ENCODE data around the gene KANSL1. TPM values are rescaled to one million over a fixed set of nuclear protein-coding genes. Genes with fewer than 3 reads are reported as not detected.

Gene KANSL1
- total and polyA plus RNA-seq, 4 donors = 16.2 to 189 (median 47.4) TPM

DNA sequence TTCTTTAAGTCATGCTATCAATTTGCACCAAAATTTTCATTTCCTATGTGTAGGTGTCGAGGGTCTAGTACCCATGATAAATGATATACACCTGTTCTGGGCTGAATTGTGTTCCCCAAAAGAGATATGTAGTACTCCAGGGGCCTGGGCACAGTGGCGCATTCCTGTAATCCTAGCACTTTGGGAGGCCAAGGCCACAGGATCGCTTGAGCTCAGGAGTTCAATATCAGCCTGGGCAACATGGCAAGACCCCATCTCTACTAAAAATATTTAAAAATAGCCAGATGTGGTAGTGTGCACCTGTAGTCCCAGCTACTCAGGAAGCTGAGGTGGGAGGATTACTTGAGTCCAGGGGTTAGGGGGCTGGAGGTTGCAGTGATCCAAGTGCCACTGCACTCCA is 23.5 kb upstream of the KANSL1 start:
- ATAC-seq (ENCODE audit: insufficient read depth, low FRiP score) = no peak
- 97 to 98% methylated on average over 3 of the region's 3 CpGs for WGBS, 2 donors
- H3K9ac ChIP-seq (ENCODE audit: insufficient read depth in 1 of 2, low read length in 2 of 2) = no peak overlapping the region

DNA sequence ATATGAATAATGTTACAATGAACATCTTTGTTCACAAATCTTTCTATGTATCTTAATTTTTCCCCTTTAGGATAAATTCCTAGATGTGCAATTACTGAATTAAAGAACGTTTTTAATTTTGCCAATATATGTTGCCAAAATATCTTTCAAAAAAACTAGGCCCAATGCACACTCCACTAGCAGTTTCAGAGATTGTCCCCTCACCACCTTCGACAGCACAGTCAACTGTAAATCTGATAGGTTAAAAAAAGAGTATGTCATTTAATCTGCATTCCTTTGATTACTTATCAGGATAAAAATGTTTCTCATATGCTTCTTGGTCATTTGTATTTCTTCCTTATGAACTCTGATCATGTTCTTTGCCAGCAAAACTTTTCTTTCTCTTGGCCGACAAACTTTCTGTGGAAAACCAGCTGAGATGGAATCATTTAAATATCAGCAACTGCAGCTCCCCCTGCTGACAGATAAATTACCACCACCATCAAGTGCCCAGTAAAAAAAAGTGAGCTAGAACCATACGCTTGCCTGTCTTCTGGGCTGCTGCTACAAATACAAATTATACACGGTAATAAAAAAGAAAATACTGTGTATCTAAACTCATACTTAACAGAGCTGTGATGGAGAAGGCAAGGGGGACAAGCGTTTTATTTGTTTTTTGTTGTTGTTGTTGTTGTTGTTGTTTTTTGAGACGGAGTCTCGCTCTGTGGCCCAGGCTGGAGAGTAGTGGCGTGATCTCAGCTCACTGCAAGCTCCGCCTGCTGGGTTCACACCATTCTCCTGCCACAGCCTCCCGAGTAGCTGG is 19.6 kb upstream of the KANSL1 start:
- Histone ChIP-seq H3K36me3 (ENCODE audit: control insufficient read depth in 4 of 4, insufficient read depth in 4 of 4, low read length in 4 of 4) (peaks cover 0 to 3% (median 1%) of the 10 kb centered on the region in 4 donors), H3K27me3 (ENCODE audit: control insufficient read depth in 3 of 3, insufficient read depth in 3 of 3, low read length in 2 of 3) (no peaks in the 10 kb centered on the region), H3K27ac (ENCODE audit: low read depth in 1 of 2, low read length in 1 of 2) (no peak overlapping the region), H3K9me3 (ENCODE audit: control insufficient read depth in 4 of 4, insufficient read depth in 3 of 4, low read length in 3 of 4) (no peaks in the 10 kb centered on the region), H3K4me3 (no peak overlapping the region), H3K4me1 (ENCODE audit: control insufficient read depth in 5 of 5, insufficient read depth in 5 of 5, low read length in 5 of 5) (peaks cover 0 to 6% (median 0%) of the 10 kb centered on the region in 5 donors), H3K9ac (ENCODE audit: insufficient read depth in 1 of 2, low read length in 2 of 2) (no peak overlapping the region)
- ATAC-seq (ENCODE audit: insufficient read depth, low FRiP score) = peak; percentile 59
- WGBS, 2 donors = 55 to 60% methylated on average over 11 of the region's 11 CpGs
- TF ChIP-seq, protein P1, sequence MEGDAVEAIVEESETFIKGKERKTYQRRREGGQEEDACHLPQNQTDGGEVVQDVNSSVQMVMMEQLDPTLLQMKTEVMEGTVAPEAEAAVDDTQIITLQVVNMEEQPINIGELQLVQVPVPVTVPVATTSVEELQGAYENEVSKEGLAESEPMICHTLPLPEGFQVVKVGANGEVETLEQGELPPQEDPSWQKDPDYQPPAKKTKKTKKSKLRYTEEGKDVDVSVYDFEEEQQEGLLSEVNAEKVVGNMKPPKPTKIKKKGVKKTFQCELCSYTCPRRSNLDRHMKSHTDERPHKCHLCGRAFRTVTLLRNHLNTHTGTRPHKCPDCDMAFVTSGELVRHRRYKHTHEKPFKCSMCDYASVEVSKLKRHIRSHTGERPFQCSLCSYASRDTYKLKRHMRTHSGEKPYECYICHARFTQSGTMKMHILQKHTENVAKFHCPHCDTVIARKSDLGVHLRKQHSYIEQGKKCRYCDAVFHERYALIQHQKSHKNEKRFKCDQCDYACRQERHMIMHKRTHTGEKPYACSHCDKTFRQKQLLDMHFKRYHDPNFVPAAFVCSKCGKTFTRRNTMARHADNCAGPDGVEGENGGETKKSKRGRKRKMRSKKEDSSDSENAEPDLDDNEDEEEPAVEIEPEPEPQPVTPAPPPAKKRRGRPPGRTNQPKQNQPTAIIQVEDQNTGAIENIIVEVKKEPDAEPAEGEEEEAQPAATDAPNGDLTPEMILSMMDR (IDR thresholded peaks at IDR 0.05; ENCODE audit: control extremely low read depth, extremely low read depth) = peak; percentile 92
- DNase-seq = peak; percentile 66 to 93 (median 92)

More for the DNA sequence above, 23.5 kb upstream of the KANSL1 start:
- no peaks in the 10 kb centered on the region for H3K9me3 ChIP-seq (ENCODE audit: control insufficient read depth in 4 of 4, insufficient read depth in 3 of 4, low read length in 3 of 4)
- peaks cover 0 to 3% (median 0%) of the 10 kb centered on the region in 4 donors for H3K36me3 ChIP-seq (ENCODE audit: control insufficient read depth in 4 of 4, insufficient read depth in 4 of 4, low read length in 4 of 4)
- DNase-seq = no peak
- H3K27ac ChIP-seq (ENCODE audit: low read depth in 1 of 2, low read length in 1 of 2) = no peak overlapping the region
- no peak overlapping the region for H3K4me3 ChIP-seq
- peaks cover 0 to 2% (median 0%) of the 10 kb centered on the region in 5 donors for H3K4me1 ChIP-seq (ENCODE audit: control insufficient read depth in 5 of 5, insufficient read depth in 5 of 5, low read length in 5 of 5)
- no peaks in the 10 kb centered on the region for H3K27me3 ChIP-seq (ENCODE audit: control insufficient read depth in 3 of 3, insufficient read depth in 3 of 3, low read length in 2 of 3)
- TF ChIP-seq, protein P1 (IDR thresholded peaks at IDR 0.05; ENCODE audit: control extremely low read depth, extremely low read depth) = no peak

DNA sequence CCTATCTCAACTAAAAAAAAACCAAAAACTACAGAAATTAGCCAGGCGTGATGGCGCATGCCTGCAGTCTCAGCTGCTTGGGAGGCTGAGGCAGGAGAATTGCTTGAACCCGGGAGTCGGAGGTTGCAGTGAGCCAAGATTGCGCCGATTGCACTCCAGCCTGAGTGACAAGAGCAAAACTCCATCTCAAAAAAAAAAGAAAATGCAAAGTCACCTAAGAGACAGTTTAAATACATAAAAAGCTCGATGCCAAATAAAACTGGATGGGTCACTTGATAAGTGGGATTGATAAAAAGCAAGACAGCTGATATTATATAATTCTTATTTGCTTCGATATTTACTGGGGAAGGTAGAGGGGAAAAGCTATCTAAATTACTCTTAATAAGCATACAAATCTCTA is 15.8 kb upstream of the KANSL1 start:
- H3K4me1 ChIP-seq (ENCODE audit: control insufficient read depth in 5 of 5, insufficient read depth in 5 of 5, low read length in 5 of 5) = peaks cover 0 to 6% (median 0%) of the 10 kb centered on the region in 5 donors
- no peak overlapping the region for H3K9ac ChIP-seq (ENCODE audit: insufficient read depth in 1 of 2, low read length in 2 of 2)
- H3K36me3 ChIP-seq (ENCODE audit: control insufficient read depth in 4 of 4, insufficient read depth in 4 of 4, low read length in 4 of 4) = peaks cover 0 to 2% (median 0%) of the 10 kb centered on the region in 4 donors
- no peaks in the 10 kb centered on the region for H3K27me3 ChIP-seq (ENCODE audit: control insufficient read depth in 3 of 3, insufficient read depth in 3 of 3, low read length in 2 of 3)
- WGBS, 2 donors = 94 to 96% methylated on average over 8 of the region's 8 CpGs
- ATAC-seq (ENCODE audit: insufficient read depth, low FRiP score) (no peak), DNase-seq (no peak)
- TF ChIP-seq, protein P1 (IDR thresholded peaks at IDR 0.05; ENCODE audit: control extremely low read depth, extremely low read depth) = no peak
- no peak overlapping the region for H3K27ac ChIP-seq (ENCODE audit: low read depth in 1 of 2, low read length in 1 of 2)
- H3K9me3 ChIP-seq (ENCODE audit: control insufficient read depth in 4 of 4, insufficient read depth in 3 of 4, low read length in 3 of 4) = peaks cover 0 to 4% (median 1%) of the 10 kb centered on the region in 4 donors
- H3K4me3 ChIP-seq = no peak overlapping the region
